PFSK-1 (cell line): Measurements from ENCODE around the gene RUNDC3A.

Source experiments
- FOXP2 ChIP-seq: optimal IDR thresholded peaks from 2 replicates; pipeline ENCODE3; 2011; ENCODE audit warnings: borderline replicate concordance, control low read depth, inconsistent platforms; ENCODE audit not compliant: insufficient read depth; ENCODE audit errors: extremely low read length, extremely low read depth
- POLR2AphosphoS5 ChIP-seq: IDR thresholded peaks from 2 replicates; pipeline ENCODE4 v1.6.1; 2012; ENCODE audit warnings: low read depth, mild to moderate bottlenecking, control low read depth, low read length, moderate library complexity
- REST ChIP-seq, 2 experiments: IDR thresholded peaks; 2 replicates each; pipeline versions ENCODE4 v1.6.1 to v1.8.0; 2011 to 2012; ENCODE audit warnings: low read depth in 2 of 2, low read length in 2 of 2, control low read depth in 1 of 2, inconsistent platforms in 1 of 2, mild to moderate bottlenecking in 1 of 2, moderate library complexity in 1 of 2; ENCODE audit not compliant: insufficient read depth in 1 of 2
- SIN3A ChIP-seq: IDR thresholded peaks from 2 replicates; pipeline ENCODE4 v1.6.1; 2012; ENCODE audit warnings: mild to moderate bottlenecking, low read length, moderate library complexity, borderline replicate concordance; ENCODE audit not compliant: insufficient read depth
- TAF1 ChIP-seq: IDR thresholded peaks from 2 replicates; pipeline ENCODE4 v1.6.1; 2012; ENCODE audit warnings: low read length, control low read depth, borderline replicate concordance; ENCODE audit not compliant: insufficient read depth

Gene RUNDC3A

GRCh38 chr17:44351961-44352827 lies 43.8 kb downstream of the RUNDC3A start:
- TF ChIP-seq REST (IDR thresholded peaks at IDR 0.05; ENCODE audit: insufficient read depth in 1 of 2, low read depth in 2 of 2, low read length in 2 of 2): no peak

GRCh38 chr17:44352828-44353671 lies 44.6 kb downstream of the RUNDC3A start:
- TF ChIP-seq TAF1: no peak
- no peak for TF ChIP-seq SIN3A
- no peak for TF ChIP-seq FOXP2
- no peak for TF ChIP-seq POLR2AphosphoS5
- TF ChIP-seq REST (IDR thresholded peaks at IDR 0.05; ENCODE audit: insufficient read depth in 1 of 2, low read depth in 2 of 2, low read length in 2 of 2): no peak

- TF ChIP-seq TAF1 (no peak), REST (IDR thresholded peaks at IDR 0.05; ENCODE audit: insufficient read depth in 1 of 2, low read depth in 2 of 2, low read length in 2 of 2) (no peak), POLR2AphosphoS5 (no peak), FOXP2 (no peak), SIN3A (no peak)
Observed at GRCh38 chr17:44353672-44354331, 45.4 kb downstream of the RUNDC3A start.

- TF ChIP-seq FOXP2 (no peak), TAF1 (no peak), POLR2AphosphoS5 (no peak), REST (IDR thresholded peaks at IDR 0.05; ENCODE audit: insufficient read depth in 1 of 2, low read depth in 2 of 2, low read length in 2 of 2) (no peak), SIN3A (no peak)
Observed at GRCh38 chr17:44354582-44355561, 46.5 kb downstream of the RUNDC3A start.
